WI38 (cell line): Measurements from ENCODE around the gene NRCAM.

ENCODE experiments used
- H3K4me3 ChIP-seq: 2 replicates; pipeline ENCODE4 v1.5.1; 2011; ENCODE audit warnings: low read depth, mild to moderate bottlenecking, control low read depth, low read length
- TF ChIP-seq, protein P1 (sequence below): IDR thresholded peaks from 2 replicates; pipeline ENCODE4 v1.5.1; 2012; ENCODE audit warnings: low read depth, mild to moderate bottlenecking, control low read depth, low read length

Gene NRCAM

DNA sequence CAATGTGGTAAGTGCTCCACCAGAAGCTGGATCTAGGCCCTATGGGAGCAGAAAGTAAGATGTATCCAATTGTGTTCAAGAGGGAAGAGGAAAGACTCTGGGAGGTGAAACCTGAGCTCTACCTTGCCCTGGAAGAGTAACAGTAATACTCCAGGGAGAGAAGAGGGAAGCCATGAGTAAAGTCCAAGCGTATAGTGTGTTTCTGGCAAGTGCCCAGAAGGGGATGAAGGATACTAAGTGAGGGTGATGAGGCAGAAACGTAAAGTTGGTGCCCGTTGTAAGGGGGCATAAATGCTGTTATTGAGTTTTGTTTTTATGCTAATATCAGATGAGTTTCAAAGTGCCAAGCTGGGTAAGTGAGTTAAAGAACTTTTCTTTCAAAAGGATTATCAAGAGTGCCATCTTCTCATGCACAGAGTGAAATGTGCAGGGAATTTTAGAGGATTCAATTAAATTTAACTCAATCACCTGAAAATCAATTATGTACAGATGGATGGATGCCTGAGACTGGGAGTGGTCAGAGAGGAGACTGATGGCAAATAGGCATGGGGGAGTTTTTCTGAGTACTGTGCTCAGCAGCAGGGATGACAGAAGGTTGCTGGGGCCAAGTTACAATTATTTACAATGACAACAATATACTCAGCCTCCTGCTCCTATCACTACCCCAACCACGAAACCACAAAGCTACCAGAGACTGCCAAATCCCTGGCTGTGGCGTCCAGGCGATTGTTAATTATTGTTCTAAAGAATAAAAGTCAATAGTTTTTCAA is 202.8 kb downstream of the NRCAM start:
- TF ChIP-seq, protein P1, sequence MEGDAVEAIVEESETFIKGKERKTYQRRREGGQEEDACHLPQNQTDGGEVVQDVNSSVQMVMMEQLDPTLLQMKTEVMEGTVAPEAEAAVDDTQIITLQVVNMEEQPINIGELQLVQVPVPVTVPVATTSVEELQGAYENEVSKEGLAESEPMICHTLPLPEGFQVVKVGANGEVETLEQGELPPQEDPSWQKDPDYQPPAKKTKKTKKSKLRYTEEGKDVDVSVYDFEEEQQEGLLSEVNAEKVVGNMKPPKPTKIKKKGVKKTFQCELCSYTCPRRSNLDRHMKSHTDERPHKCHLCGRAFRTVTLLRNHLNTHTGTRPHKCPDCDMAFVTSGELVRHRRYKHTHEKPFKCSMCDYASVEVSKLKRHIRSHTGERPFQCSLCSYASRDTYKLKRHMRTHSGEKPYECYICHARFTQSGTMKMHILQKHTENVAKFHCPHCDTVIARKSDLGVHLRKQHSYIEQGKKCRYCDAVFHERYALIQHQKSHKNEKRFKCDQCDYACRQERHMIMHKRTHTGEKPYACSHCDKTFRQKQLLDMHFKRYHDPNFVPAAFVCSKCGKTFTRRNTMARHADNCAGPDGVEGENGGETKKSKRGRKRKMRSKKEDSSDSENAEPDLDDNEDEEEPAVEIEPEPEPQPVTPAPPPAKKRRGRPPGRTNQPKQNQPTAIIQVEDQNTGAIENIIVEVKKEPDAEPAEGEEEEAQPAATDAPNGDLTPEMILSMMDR: no peak

DNA sequence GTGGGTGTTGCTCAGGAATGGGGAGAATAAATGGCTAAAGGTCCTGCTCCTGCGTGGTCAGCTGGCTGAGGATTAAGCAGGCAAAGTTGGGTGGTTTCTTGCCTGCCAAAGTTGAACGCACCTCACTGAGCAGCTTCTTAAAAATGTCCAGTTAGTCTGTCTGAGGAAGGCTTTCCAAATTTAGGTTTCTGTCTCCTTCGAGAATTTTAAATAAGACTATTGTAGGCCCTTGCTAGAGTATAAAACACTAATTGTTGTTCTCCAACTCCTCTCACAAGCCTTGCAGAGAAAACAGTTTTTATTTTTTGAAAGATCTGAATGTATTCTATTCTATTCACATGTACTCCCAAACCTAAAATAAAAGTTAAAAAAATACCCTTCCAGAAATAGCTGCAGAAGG is 204.1 kb downstream of the NRCAM start:
- H3K4me3 ChIP-seq: no peak overlapping the region
- TF ChIP-seq, protein P1: no peak

More for the DNA sequence above, 202.8 kb downstream of the NRCAM start:
- no peak overlapping the region for H3K4me3 ChIP-seq

DNA sequence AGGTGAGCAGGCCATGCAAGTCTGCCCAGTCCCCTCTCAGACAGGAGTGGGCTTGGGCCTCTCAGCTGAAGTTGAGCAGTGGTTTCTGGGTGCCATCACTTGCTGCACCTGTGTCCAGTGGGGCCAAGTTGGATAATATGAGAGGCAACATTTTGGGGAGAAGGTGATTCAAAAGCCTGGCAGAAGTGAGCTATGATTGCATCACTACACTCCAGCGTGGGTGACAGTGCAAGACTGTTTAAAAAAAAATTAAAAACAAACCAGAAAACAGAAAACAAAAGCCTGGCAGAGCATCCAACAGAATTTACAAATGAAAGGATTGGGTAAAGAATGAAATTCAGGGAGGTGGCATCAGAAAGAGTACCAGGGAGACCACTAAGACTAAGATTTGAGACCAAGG is 204.5 kb downstream of the NRCAM start:
- H3K4me3 ChIP-seq: no peak overlapping the region
- TF ChIP-seq, protein P1: no peak

DNA sequence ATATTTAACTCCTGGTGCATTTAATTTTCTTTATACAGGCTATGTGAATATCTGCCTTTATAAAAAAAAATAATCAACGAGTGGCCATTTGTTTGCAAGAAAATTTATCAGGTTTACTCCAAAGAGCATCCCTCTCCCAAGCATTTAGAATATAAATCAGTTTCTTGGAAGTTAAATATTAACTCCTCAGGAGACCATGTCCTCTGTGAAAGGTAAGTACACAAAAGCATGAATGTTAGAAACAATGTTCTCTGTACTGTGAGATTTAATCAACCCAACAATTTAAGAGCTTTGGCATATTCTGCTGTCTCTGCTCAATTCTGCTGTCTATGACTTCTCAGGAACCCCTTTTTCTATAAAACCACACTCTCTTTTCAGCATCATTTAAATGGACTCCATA is 206.8 kb downstream of the NRCAM start:
- TF ChIP-seq, protein P1: no peak
- no peak overlapping the region for H3K4me3 ChIP-seq

DNA sequence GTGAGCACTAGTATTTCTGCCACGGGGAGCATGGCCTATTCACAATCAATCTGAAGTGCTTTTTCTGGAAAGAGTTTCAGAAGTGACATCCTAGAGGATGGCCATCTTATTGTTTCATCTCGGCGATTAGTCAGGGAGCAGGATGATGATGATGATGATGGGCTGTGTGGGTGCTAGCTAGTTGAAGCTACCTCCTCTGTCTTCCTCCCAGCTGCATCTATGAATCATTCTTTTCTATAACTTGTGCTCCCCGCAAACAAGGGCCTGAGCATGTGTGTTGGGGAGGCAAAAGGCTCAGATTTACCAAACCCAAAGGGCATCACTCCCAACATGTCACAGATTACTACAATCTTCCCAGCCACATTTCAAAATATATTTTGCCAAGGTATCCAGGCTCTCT is 207.4 kb downstream of the NRCAM start:
- TF ChIP-seq, protein P1: no peak
- H3K4me3 ChIP-seq: no peak overlapping the region

DNA sequence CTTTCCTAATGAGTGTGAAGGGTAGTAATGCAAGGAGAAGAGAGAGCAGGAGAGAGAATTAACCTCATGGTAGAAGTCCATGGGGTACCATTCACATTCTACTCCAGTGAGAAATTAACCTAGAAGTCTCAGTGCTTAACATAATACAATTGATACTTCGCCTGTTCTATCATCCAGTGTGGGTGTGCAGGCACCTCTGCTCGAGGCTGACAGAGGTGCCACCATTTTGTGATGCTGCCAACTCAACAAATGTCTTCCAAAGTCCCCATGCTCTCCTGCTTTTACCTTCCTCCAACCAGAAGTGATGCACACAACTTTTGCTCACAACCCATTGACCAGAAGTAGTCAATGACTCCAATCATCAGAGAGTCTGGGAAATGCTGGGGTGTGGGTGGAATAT is 207.8 kb downstream of the NRCAM start:
- TF ChIP-seq, protein P1: no peak
- H3K4me3 ChIP-seq: no peak overlapping the region

DNA sequence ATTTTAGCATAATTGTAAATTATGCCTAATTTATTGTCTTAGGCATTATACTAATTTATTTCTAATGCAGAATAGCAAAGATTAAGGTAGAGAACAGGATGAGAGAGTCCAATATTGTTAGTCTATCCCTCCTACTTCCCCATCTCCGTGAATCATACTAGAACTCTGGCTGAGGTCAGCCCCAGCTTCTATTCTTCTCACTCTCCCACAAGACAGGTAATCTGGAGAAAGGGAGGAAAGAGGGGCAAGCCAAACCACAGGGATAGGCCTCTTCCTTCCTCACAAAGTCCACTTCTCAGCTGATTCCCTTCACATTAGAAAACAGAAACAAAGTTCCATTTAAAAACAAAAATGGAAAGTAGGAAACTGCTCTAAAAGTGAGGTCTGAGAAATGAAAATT is 208.6 kb downstream of the NRCAM start:
- no peak overlapping the region for H3K4me3 ChIP-seq
- TF ChIP-seq, protein P1: no peak
